ENCODE data around the gene MUL1. TPM values are rescaled to one million over a fixed set of nuclear protein-coding genes. Genes with fewer than 3 reads are reported as not detected.
A peak's percentile ranks its signal among the peaks of the same experiment; 100 is the strongest.

MUL1 gene
- total RNA-seq, 1 donor from 2014 or later = 45.0 TPM

DNA sequence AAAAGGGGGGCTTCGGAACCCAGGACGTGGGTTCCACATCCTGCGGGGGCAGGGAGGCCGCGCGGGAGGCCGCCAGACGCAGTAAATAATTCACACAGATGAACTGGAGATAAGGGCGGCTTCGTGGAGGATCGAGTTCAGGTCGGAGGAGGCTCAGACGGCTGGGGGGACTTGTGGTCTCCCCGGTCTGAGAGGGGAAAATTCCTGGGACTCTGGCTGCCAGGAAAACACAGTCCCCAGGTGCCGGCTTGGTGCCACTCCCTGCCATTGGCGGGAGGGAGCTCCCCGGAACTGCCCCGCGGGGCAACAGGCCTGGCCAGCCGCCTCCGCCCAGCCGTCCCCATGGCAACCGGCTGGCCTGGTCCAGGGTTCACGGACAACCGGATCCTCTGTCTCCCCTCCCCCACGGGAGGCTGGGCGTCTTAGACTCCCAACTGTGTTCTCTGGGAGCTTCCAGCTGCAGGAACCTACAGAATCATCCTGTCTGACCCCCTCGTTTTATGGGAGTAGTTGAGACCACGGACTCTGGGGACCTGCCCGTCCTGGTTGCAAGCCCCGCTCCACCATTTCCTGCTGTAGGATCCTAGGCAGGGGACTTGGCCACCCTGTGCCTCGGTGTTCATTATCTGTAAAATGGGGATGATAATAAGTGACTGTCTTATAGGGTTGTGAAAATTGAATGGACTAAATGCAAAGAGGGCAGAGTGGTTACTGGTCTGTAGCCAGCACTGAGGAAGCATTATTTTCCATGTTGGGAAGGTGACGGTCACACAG is 31.5 kb downstream of the MUL1 start:
- intact Hi-C loops (cut with micrococcal nuclease) = no loop called here
- peak; percentile 67 for ATAC-seq
- peak; percentile 70 for DNase-seq

- DNase-seq (no peak), ATAC-seq (no peak)
- intact Hi-C loops (cut with micrococcal nuclease) = no loop called here
Observed at GRCh38 chr1:20474996-20475395, 33.0 kb downstream of the MUL1 start.

DNA sequence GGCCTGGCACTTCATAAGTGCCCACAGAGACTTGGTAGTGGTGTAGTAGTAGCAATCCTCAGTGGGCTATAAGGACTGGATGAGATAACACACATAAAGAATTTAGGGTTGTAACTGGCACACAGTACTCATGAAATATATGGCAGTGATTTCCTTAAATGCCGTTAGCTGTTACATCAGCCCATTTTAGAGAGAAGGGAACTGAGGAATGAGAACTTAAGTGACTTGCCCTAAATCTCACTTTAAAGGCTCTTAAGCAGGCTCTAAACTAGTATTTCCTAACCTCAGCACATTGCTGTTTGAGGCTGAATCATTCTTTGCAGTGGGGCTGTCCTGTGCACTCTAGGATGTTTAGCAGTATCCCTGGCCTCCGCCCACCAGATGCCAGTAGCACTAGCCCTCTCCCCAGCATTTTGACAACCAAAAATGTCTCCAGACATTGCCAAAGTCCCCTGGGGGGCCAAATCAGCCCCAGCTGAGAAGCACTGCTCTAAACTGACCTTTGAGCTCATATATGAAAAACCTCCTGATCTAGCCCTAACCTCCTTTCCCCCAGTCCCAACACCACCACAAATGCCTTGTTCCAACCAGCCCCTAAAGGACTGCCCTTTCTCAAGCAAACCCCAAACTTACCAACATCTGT is 33.5 kb downstream of the MUL1 start:
- intact Hi-C loops (cut with micrococcal nuclease) = no loop called here
- DNase-seq (no peak), ATAC-seq (no peak)

GRCh38 chr1:20473894-20474293 is 34.1 kb downstream of the MUL1 start:
- intact Hi-C loops (cut with micrococcal nuclease) = no loop called here

DNA sequence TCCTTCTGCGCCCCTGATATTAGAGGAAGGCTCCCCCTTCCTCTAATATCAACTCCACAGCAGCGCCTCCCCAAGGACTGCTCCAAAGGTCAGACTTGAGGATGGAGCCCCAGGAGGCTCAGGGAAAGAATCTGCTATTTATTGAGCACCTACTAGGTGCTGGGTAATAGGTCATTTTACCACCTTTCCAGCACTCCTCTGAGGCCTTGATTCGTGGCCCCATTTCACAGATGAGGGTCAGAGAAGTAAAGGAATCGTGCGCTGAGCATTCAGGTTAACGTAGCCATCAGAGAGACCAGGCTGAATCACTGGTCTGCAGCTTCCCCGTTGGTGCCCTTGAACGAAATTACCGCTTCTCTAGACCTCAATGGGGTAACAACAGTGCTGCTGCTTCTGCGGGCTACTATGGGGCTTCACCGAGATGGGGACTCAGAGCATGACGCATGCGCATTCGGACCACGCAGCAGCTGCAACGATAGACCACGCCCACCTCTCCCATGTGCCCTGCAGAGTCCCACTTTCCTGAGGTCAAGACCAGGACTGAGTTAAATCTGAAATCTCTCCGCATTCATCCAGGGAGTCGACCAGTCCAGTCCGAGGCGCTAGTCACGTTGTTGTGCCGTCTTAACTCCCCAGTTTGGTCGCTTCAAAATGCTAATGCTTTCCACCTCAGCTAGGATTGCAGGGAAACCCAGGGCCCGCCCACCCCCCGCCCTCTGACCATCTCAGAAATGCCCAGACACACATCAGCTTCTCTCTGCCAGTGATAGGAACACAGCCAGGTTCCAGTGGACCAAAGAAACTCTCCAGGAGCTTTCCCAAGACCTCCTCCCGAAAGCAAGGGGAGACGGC is 34.9 kb downstream of the MUL1 start:
- intact Hi-C loops (cut with micrococcal nuclease) = no loop called here
- peak; percentile 82 for DNase-seq
- peak; percentile 76 for ATAC-seq

More at GRCh38 chr1:20473894-20474293, 34.1 kb downstream of the MUL1 start:
- DNase-seq = no peak
- no peak for ATAC-seq

DNA sequence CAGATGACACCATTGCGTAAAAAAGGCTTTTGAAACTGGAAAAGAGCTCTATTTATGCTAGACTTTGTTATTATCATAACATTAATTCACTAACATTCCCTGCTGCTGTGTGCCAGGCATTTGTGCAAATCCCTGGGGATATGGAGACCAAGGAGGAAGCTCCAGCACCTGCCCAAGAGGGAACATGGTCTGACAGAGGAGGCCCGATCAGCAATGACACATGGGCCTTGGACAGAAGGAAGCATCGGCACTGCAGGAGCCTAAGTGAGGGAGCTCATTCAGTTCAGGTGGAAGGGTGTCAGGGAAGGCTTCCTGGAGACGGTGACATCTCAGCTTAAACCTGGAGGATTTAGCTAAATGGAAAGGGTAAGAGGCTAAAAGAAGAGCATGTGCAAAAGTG is 35.8 kb downstream of the MUL1 start:
- DNase-seq = no peak
- no peak for ATAC-seq
- intact Hi-C loops (cut with micrococcal nuclease) = no loop called here

- peak; percentile 71 for ATAC-seq
- intact Hi-C loops (cut with micrococcal nuclease) = no loop called here
- DNase-seq = no peak
Observed at GRCh38 chr1:20470194-20470593, 37.8 kb downstream of the MUL1 start.

- DNase-seq (no peak), ATAC-seq (no peak)
- intact Hi-C loops (cut with micrococcal nuclease) = no loop called here
Observed at GRCh38 chr1:20469406-20470076, 38.4 kb downstream of the MUL1 start.

GRCh38 chr1:20466273-20466672 is 41.7 kb downstream of the MUL1 start:
- intact Hi-C loops (cut with micrococcal nuclease) = no loop called here
- DNase-seq = no peak
- no peak for ATAC-seq

DNA sequence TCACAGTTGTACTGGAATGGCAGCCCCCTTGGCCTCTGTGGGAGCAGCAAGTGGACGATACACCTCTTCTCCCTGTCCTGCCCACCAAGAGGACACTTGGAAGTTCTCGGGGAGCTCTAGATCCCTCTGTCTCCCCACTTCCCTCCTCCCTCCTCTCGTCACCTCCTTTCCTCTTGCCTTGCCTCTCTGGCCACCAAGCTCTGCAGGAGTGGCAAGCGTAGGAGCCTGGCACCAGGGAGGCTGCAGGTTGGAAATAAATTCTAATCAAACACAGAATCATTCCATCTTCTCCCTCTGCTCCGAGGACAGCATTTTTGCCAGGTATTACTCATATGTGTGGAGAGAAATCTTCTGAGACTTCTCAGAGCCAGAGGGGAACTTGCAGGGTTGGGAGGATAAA is 42.8 kb downstream of the MUL1 start:
- ATAC-seq (no peak), DNase-seq (no peak)
- intact Hi-C loops (cut with micrococcal nuclease) = no loop called here

DNA sequence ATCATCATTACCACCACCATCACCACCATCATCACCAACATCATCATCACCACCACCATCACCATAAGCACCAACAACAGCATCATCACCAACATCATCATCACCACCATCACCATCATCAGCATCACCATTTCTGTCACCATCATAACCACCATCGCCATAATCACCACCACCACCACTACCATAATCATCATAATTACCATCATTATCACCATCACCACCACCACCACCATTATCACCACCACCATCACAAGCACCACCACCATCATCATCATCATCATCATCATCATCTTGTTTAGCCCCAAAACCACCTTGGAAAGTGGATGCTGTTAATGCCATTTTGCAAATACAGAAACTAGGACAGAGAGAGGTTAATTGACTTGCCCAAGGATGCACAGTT is 44.4 kb downstream of the MUL1 start:
- intact Hi-C loops (cut with micrococcal nuclease) = no loop called here
- DNase-seq = no peak
- no peak for ATAC-seq

GRCh38 chr1:20462397-20462796 is 45.6 kb downstream of the MUL1 start:
- ATAC-seq (no peak), DNase-seq (no peak)
- intact Hi-C loops (cut with micrococcal nuclease) = no loop called here

GRCh38 chr1:20458717-20459116 is 49.2 kb downstream of the MUL1 start:
- no peak for DNase-seq
- ATAC-seq = no peak
- intact Hi-C loops (cut with micrococcal nuclease) = no loop called here

DNA sequence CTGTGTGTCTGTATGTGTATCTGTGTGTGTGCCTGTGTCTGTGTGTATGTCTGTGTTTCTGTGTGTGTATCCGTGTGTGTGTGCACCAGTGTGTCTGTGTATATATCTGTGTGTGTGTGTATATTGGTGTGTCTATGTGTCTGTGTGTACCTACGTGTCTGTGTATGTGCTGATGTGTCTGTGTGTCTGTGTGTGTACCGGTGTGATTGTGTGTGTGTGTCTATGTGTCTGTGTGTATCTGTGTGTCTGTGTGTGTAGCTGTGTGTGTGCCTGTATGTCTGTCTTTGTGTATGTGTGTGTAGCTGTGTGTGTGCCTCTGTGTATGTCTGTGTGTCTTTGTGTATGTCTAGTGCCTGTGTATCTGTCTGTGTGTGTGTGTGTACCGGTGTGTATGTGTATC is 53.9 kb downstream of the MUL1 start:
- intact Hi-C loops (cut with micrococcal nuclease) = no loop called here
- DNase-seq (no peak), ATAC-seq (no peak)

GRCh38 chr1:20449735-20450311 is 58.1 kb downstream of the MUL1 start:
- ATAC-seq (no peak), DNase-seq (no peak)
- intact Hi-C loops (cut with micrococcal nuclease) = no loop called here

All from left ventricle myocardium superior (tissue), 1 donor.